Activated CD8-positive, alpha-beta memory T cell treated with anti-CD3 and anti-CD28 coated beads, Interleukin-2, amount 50 U/mL, for 24 hours (primary cell): ENCODE results near the gene SPTBN1.
A peak's percentile ranks its signal among the peaks of the same experiment; 100 is the strongest.

Experiments
- DNase-seq: peaks from one replicate; pipeline ENCODE4 v3.0.0-alpha.2; 2020; ENCODE audit errors: extremely low read depth

Gene SPTBN1

DNA sequence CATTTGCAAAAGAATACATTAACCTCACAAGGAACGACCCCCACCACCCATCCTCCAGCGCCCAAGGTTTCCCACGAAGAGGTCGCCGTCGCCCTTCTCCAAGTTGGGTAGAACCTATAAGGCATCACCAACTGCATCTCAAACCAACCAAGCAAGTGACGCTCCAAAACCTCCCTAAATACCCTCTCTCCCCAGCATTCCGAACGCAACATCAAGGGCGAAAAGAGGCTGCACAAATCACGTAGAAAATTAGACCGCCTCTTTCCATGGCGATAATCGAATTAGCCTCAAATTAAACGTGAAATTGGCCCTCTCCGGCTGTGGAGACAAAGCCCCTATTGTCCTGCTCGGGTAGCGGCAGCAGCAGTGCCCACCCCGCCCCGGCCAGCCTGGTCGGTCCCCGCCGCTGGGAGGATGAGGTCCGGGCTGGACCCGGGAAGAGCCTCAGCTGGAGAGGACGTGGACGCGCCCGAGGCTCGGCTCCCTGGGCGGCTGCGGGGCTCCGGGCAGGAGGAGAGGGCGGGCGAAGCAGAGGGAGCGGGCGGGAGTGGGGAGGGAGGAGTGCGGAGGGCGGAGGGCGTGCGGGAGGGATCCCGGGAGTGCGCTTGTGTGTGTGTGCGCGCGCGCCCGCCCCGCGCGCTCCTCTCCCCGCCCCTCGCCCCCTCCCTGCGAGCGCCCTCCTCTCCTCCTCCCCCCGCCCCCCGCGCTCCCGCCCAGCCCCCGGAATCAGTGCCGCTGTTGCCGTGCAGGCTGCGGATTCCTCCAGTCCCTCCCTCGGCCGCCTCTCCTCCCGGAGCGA, at the start of gene SPTBN1:
Gene SPTBN1, plus strand, starts transcription at position 765 of the 799 bp plus-strand sequence. CDS start 70,092 bp downstream, outside the sequence.
- DNase-seq: no peak

DNA sequence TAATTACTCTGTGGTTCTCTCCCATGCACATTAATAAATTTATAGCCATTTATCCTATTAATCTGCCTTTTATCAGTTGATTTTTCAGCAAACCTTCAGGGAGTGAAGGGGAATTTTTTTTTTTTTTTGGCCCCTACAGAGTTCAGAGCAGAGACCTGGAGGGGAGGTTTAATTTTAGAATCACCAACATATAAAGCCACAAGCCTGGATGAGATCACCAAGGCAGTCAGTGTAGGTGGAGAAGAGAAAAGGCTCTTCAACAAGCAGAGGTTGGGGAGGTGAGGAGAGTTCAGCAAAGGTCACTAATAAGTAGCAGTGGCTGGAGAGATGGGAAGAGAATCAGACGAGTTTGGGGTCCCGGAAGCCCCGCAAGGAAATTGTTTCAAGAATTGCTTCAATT, 48.4 kb upstream of the SPTBN1 start:
- no peak for DNase-seq

DNA sequence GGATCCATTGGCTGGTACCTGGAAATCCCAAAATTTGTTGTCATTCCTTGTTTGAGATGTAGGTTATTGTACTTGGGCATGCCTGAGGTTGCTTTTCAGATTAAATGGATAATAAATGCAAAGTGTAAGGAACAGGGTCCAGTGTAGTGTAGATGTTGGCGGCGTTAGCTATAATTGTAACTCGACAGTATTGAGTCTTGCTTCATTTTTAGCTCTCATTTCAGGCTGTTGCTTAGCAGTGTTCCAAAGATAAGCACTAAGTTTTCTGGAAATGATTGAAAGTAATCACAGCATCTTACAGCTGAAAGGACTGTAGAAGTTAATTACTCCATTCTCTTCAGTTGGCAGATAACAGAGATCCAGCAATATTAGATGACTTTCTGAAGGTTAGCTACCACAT, 47.8 kb upstream of the SPTBN1 start:
- DNase-seq: no peak

DNA sequence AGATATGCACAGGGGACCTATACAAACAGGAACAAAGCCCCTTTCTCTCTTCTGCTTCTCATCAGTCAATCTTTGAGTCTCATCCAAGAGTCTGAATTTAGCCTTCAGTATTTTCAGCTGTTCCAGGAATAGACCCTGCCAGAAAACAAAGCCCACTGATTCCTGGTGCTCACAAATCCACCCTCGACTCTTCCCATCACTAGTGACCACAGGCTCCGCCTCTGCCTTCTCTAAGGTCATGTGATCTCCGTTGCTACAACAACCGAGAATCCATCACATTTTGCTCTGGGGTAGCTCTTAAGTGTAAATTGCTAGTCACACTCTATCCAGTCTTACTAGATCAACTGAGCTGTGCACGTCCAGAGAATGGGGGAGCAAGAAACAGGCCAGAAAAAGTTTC, 46.4 kb upstream of the SPTBN1 start:
- DNase-seq: no peak

DNA sequence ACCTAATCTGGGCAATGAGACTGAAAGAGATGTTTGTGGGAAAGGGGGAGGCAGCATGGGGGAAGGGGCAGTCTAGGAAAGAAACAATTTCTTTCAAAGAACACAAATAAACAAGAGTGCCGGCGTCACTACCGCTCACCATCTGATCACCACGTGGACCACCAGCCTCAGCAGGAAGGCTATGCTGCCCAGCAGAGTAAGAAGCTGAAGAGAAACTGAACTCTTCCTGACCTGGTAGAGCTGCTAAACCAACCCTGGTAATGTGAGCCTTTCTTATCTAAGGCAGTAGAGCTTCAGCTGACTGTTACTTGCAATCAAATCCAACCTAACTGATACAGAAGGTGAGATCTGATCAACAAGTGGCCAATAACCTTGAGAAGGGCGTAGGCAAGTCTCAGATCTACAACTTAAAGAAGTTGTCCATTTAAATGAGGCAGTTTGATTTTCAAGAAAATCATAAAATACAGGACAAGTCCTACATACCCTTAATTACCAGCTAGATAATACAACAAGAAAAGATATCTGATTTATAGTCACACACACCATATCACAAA, 44.2 kb upstream of the SPTBN1 start:
- DNase-seq: no peak

DNA sequence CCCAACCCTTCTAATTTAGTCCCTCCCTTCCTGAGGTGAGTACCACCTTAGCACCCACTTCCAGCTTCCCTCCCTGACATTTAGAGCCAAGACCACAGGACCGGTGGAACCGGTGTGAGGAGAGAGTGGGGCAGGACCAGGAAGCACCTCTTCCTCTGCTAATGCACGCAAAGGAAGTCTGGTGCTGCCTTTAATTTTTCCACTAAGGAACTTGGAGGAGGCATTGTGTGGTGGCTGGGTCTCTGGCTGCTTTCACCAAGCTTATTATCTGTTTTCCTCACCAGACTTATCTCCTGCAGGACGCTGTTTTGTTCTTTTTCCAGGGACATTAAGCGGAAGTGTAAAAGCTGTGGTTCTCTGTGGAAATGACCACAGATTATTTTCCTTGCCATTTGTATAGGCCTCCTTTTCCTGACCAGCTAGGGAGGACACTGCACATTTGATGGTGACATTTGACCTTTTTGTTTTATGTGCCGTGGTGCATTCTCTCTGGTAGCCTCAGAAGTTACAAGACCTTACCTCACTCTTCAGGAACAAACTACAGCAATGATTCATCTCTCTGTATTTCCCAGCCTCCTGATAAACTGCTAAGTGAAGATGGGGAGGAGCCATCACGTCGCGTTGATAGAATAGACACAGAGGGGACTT, 39.8 kb upstream of the SPTBN1 start:
- no peak for DNase-seq

DNA sequence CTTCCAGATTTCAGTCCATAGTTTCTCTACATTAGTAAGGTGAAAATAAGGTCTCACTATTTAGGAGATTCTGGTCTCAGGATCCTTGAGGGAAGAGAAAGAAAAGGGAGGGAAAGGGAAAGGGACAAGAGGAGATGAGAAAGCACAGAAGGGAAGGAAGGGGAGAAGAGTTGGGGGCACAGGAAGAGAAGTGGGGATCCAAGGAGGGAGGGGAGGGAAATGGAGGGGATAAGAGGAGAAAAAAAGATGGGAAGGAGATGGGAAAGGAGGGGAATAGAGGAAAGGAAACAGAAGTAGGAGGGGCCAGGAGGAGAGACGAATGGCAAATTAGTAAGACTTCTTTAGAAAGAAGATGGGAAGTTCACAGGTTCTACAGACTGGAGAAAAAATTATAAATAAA, 39.2 kb upstream of the SPTBN1 start:
- no peak for DNase-seq

DNA sequence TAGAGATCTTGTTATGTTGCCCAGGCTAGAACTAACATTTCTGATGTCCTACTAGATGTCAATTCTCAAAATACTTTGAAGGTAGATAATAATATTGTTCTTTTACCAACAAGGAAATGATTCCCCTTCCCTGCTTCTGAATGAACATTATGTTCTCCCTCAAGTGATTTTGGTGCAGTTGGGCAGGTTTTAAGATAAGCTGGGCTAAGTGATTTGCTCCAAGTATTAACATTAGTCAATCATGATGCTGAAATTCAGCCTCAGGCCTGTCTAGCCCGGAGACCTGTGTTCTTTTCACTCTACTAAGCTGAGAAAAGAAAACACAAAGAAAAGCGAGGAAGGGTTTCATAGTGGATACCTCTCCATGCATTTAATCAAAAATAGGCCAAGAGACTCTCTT, 38.5 kb upstream of the SPTBN1 start:
- DNase-seq: no peak

DNA sequence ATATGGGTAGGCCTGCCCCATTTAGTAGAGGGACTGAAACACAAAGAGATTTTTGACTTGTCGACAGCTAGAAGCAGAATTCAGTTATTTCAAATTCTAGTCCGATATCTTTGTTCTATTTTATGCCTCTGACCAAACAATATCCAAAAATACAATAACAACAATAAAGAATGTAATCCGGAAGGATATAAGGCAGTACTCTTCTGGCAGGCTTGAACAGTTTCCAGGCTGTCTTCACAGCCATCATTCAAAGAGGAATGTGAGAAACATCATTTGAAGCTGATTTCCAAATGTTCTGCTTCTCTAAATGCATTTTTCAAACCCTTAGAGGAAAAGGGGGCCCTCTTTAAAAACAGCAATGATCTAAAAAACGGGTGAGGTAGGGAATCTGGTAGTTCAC, 36.7 kb upstream of the SPTBN1 start:
- DNase-seq: no peak

DNA sequence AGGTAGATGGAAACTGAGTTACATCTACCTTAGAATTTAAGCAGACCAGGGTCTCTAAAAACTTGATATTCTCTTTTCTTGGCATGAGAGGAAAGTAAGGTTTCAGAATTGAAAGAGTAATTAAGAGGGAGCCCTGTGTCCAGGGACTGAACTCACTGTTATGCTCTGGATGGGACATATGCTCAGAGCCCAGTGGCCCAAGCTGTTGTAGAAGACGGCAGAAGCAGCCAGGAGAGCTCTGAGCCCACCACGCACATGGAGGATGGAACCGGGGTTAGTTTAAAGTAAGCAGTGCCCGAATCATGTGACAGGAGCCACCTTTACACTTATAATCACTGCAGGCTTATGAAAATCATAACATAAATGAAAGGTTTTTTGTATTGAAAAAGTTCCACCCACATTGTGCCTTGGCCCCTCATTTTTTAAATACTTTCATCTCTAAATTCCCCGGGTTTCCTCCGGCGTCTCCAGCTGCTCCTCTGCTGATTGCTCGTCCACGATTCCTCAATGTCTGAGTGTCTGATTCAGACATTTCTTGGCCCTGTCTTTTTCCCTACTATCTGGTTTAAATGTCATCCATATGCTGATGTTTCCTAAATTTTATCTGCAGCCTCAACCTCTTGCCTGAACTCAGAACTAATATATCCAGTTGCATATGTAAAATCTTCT, 36.1 kb upstream of the SPTBN1 start:
- DNase-seq: no peak

DNA sequence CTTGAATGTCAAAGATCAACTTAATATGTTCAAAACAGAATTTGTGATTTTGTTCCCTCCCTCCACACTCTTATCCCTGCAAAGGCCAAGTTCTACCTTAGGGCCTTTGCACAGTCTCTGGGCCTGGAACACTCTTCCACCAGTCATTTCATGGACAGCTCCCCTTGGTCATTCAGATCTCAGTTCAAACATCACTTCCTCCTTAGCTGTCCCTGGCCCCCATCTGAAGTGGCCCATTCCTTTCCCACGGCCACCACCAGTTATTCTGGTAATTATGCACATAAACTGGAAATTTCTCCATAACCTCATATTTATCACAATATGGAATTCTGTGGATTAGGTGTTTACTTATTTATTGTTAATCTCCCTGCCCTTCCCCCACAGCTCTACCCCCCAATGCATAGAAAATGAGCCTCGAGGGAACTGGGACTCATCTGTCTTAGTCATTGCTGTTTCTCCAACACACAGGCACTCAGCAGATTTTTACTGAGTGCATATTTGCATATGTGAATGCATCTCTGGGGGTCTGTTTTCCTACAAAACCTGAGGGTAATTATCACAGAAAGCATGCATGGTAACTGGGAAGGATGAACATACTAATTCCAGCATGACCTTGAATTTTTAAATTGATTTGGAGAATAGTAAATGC, 35.5 kb upstream of the SPTBN1 start:
- DNase-seq: no peak

DNA sequence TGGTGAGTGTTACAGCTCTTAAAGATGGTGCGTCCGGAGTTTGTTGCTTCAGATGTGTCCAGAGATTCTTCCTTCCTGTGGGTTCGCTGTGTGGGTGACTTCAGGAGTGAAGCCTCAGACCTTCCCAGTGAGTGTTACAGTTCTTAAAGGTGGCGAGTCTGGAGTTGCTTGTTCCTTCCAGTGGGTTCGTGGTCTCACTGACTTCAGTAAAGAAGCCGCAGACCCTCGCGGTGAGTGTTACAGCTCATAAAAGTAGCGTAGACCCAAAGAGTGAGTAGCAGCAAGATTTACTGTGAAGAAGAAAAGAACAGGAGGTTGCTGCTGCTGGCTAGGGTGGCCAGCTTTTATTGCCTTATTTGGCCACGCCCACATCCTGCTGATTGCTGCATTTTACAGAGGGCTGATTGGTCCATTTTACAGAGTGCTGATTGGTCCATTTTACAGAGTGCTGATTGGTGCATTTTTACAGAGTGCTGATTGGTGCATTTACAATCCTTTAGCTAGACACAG, 34.0 kb upstream of the SPTBN1 start:
- peak; percentile 6 for DNase-seq

DNA sequence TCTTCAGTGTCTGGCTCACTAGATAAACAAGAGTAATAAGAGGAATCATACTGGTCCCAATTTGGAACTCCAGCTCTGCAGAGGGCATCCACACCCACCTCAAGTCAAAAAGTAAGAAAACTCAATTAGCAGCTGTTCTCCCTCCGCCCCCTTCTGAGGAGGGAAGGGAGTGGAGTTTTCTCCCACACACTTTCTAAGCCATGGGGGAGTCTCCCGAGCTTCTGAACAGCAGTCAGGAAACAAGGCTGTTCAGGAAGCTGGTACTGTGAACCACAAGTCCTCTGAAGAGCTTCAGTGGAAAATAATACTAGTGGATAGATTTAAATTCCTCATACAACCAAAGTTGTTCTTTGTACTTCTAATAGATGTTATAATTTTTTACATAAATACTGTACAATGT, 32.9 kb upstream of the SPTBN1 start:
- DNase-seq: no peak

DNA sequence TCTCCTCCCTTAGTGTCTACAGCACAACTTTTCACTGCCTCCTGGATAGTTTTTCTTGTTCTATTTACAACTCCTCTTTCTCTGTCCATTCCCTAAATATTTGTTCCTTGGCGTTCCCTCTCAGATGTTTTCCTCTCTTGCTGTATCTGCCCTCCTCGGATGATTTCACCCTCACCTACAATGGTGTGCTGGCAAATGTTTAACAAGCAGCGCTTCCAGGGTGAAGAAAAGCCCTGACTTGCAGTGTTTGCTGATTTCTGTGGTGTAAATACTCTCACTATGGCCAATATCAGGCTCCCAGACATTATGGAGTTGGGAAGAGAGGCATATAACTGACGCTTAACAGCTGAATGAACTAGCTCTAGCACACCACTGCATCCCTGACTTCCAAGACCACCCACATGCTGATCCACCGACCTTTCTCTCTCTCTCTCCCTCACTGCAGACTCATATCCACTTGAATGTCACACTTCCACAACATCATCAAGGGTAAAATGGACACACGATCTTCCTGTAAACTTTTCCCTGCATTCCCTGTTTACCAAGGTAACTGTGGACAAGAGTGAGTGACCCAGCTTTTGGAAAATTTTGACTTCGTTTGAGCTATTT, 31.5 kb upstream of the SPTBN1 start:
- DNase-seq: no peak

DNA sequence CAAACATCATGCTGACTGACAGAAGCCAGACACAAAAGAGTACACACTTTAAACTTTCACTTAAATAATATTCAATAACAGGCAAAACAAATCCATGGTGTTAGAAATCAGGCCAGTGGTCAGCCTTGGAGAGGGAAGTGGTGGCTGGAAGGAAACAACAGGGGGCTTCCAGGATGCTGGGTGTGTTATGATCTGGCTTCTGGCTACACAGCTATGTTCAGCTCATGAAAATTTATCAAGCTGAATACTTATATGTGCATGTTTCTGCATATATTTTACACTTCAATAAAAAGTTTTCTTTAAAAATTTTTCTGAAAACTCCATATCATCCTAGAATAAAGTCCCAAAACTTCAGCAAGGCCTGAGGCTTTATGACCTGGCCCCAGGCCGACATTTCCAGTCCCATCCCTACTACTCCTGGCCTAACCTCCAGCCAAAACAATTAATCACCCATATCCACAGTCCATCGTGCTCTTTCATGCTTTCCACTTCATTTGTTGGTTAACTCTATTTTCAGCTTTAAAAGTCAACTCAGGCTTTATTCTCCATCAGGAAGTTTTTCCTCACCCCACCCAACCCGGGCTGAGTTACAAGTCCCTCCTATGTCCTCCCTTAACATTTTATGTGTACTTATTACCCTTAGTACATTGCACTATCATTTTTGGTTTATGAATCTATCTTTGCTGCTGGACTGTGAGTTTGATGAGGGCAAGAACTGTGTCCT, 27.9 kb upstream of the SPTBN1 start:
- no peak for DNase-seq

DNA sequence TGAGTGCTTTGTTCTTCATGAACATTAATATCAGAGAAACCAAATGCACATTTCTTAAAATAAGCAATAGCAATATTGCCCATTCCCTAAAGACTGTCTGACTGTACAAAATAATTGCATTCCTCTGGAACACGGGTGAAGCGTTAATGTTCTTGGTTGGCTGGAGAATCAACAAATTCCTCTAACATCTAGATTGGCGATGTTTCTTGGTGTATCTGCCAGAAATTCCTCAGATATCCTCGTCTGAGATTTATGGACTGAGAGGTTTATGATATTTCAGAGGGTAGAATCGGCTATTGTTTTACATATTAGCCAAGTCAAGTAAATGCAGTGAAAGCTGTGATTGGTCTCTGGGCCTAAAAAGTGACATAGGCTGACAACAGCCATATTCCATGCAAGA, 27.1 kb upstream of the SPTBN1 start:
- no peak for DNase-seq

DNA sequence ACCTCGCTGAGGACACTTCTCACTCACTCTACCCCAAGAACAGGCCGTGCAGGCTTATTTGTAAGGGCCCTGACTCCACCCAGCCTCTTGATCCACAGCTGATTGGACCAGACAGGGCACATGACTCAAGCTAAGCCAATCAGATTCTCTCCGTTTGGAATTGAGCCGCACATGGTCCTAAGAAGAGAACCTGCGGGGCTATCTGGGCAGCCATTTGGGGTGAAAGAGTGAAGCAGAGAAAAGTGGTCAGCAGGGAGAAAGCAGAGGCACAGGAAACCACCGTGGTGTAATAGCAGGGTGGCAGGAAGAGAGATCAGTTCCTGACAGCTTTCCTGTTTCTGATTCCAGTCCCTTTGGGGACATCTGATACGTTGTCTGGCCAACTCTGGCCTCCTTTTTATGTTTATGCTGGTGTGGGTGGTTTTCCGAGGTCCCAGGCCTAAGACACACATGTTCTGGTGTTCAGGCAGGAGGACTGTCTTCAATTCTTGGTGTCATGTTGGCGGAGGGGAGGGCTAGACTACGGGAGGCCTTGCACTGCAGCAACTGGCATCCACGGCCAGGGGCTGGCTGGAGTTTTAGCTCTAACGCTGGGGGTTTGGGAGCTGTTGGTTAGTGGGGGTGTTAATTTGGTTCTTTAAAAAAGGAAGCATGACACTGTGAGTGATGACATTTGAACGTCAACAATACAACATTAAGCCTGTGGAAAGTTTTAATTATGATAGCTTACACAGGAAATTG, 26.1 kb upstream of the SPTBN1 start:
- DNase-seq: no peak

DNA sequence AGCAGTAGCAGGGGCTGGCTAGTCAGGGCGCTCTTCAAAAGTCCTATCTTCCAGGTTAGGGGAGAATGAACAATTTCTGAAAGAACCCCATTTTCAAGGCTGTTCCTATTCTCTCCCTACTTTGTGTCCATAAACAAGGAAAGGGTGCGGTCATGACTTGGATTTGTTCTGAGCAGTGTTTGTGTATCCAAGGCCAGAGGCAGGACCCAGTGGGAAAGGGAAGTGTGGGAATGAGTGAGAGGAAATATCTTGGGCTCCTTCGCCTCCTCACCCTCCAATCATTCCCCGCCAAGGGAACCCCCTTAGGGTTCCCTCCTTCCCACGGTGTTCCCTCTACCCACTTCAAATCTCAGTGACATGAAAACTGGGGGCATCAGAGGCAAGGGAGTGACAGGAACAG, 25.5 kb upstream of the SPTBN1 start:
- DNase-seq: no peak

DNA sequence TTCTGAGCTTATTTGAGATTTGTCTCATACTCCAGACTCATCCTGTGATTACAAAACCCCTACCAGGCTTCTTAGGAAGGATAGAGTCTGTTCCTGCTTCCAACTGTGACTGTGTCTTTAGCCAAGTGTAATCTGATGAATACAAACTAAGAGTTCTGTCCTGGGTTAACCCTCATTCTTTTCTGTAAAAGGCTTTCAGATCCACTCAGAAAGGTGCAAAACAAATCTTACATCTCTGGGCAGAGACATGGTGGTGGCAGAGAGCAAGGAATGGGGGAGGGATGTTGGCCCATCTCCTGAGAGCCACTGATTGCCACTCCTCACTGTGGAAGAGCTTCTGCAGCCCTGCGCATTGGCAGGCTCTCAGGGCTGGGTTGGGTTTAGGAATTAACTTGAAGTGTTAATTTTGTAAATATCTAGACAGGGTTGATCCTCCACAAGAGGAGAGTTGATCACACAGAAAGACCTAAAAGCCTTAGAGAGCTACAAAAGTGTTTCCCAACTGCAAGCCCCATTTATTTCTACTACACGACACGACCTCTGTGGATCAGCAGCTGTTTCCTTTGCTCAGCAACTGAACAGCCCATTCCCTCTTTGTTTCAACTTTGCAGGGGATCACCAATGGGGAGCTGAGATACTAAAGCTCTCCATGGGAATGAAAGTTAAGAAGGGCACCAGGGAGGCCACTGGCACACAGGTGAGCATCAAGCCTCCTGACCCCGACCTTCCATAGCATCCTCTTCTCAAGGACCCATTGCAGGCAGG, 23.7 kb upstream of the SPTBN1 start:
- DNase-seq: no peak
